ENCODE measurements around the gene SLAMF8.

The SLAMF8 gene

GRCh38 chr1:159883134-159883533 lies 56.5 kb downstream of the SLAMF8 start:
- H3K79me2 ChIP-seq (ENCODE audit: control insufficient read depth, low read length): no peaks in the 10 kb centered on the region
- no peak overlapping the region for H3K4me3 ChIP-seq (ENCODE audit: low read length)
- H3F3A ChIP-seq (ENCODE audit: control insufficient read depth, insufficient read depth): no peaks in the 10 kb centered on the region
- TF ChIP-seq EZH2phosphoT487 (IDR thresholded peaks at IDR 0.05; ENCODE audit: borderline replicate concordance, low read length) (no peak), CTCF (IDR thresholded peaks at IDR 0.05; ENCODE audit: low read depth, low read length, poor library complexity, severe bottlenecking) (no peak)
- H3K27me3 ChIP-seq (ENCODE audit: control insufficient read depth, low read length): no peaks in the 10 kb centered on the region
- no peaks in the 10 kb centered on the region for H3K9me2 ChIP-seq (replicated peaks; ENCODE audit: control insufficient read depth, low read length)
- H4K20me1 ChIP-seq (ENCODE audit: control insufficient read depth, insufficient read depth, low read depth, low read length): no peaks in the 10 kb centered on the region
- H3K36me3 ChIP-seq (ENCODE audit: control insufficient read depth, low read length): no peaks in the 10 kb centered on the region
- H3K4me1 ChIP-seq (ENCODE audit: control insufficient read depth, low read length): peaks cover 8% of the 10 kb centered on the region
- H3K4me2 ChIP-seq (ENCODE audit: low read length): no peak overlapping the region
- H3K9me3 ChIP-seq (ENCODE audit: control insufficient read depth, insufficient read depth, low read length): no peaks in the 10 kb centered on the region
- no peak overlapping the region for H3K27ac ChIP-seq (ENCODE audit: low read depth, low read length)

GRCh38 chr1:159884296-159884695 lies 57.6 kb downstream of the SLAMF8 start:
- Histone ChIP-seq H3K36me3 (ENCODE audit: control insufficient read depth, low read length) (no peaks in the 10 kb centered on the region), H3F3A (ENCODE audit: control insufficient read depth, insufficient read depth) (no peaks in the 10 kb centered on the region), H3K9me2 (replicated peaks; ENCODE audit: control insufficient read depth, low read length) (no peaks in the 10 kb centered on the region), H3K27me3 (ENCODE audit: control insufficient read depth, low read length) (no peaks in the 10 kb centered on the region), H3K9me3 (ENCODE audit: control insufficient read depth, insufficient read depth, low read length) (no peaks in the 10 kb centered on the region), H3K4me2 (ENCODE audit: low read length) (no peak overlapping the region), H4K20me1 (ENCODE audit: control insufficient read depth, insufficient read depth, low read depth, low read length) (no peaks in the 10 kb centered on the region), H3K4me3 (ENCODE audit: low read length) (no peak overlapping the region), H3K27ac (ENCODE audit: low read depth, low read length) (no peak overlapping the region), H3K4me1 (ENCODE audit: control insufficient read depth, low read length) (peaks cover 13% of the 10 kb centered on the region), H3K79me2 (ENCODE audit: control insufficient read depth, low read length) (no peaks in the 10 kb centered on the region)
- TF ChIP-seq EZH2phosphoT487 (IDR thresholded peaks at IDR 0.05; ENCODE audit: borderline replicate concordance, low read length) (no peak), CTCF (IDR thresholded peaks at IDR 0.05; ENCODE audit: low read depth, low read length, poor library complexity, severe bottlenecking) (no peak)
